ENCODE results near the gene SLC51B.

Gene SLC51B

DNA sequence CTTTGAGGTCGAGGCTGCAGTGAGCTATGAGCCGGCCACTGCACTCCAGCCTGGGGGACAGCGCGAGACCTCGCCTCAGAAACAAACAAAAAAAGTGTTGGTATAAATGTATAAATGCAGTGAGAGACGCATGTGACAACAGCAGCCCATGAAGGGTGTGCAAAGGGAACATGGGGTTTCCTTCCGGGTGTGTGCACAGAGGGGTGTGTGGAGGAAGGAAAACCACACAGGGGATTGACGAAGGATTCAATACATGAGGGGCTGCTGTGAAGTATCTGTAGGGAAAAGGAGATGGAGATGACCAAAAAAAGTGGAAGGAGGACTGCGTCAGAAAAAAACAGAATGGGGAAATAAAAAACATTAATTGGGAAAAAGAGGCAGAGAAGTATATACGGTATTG is 16.8 kb upstream of the SLC51B start:
- peaks cover 14 to 18% of the 10 kb centered on the region in 2 donors for H3K36me3 ChIP-seq (ENCODE audit: control insufficient read depth in 1 of 2, insufficient read depth in 2 of 2, low read length in 2 of 2)
- H3K4me3 ChIP-seq (ENCODE audit: low read depth in 1 of 2, low read length in 2 of 2) = peak overlapping the region; percentile 80 to 94
- H3K4me1 ChIP-seq (ENCODE audit: control insufficient read depth in 1 of 2, insufficient read depth in 2 of 2, low read length in 2 of 2) = peaks cover 3 to 11% of the 10 kb centered on the region in 2 donors
- no peak overlapping the region for H3K27ac ChIP-seq (ENCODE audit: low read length)
- H3K9me3 ChIP-seq (ENCODE audit: control insufficient read depth in 1 of 2, low read length in 2 of 2) = no peaks in the 10 kb centered on the region
- H3K27me3 ChIP-seq (ENCODE audit: low read depth, low read length) = no peaks in the 10 kb centered on the region

DNA sequence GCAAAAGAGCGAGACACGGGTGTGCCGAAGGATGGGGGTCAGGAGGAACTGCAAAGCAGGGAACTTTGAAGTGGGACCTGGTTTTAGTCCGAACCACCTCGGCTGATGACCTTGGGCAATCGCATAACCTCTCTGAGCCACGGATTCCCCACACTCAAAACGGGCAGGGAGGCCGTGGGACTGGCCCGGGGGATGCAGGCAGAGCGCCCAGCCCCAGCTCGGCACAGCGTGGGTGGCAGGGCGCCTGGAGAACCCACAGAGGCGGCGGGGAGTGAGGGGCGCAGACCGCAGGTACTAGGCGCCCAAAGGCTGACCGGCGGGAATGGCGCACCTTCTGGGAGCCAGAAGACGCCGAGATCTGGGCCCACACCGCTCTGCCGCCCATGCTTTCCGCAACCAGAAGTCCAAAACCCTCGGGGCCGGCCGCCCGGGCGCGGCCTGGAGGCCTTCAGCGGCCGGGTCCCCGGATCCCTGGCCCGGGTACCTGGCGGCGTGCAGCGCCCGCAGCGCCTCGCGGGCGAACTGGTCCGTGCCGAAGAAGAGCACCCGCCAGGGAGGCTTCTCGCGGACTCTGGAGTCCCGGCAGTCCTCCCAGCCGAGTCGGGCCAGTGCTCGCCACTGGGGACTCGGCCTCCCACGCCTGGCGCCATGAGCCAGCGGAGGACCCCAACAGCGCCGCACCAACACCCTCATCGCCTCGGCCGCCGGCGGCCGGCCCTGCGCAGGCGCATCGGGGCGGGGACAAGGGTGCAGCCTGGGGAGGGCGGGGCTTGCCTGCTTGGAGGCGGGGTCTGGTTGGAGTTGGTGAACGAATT is 16.1 kb upstream of the SLC51B start, which contains the start of gene MTFMT:
TSS of gene MTFMT (minus strand) at position 719 of the 815 bp plus-strand sequence. CDS start at position 693, 26 bp downstream.
- H3K9me3 ChIP-seq (ENCODE audit: control insufficient read depth in 1 of 2, low read length in 2 of 2) = no peaks in the 10 kb centered on the region
- peaks cover 3 to 11% of the 10 kb centered on the region in 2 donors for H3K4me1 ChIP-seq (ENCODE audit: control insufficient read depth in 1 of 2, insufficient read depth in 2 of 2, low read length in 2 of 2)
- peak within 1 kb of the TSS; percentile 80 to 94 for H3K4me3 ChIP-seq (ENCODE audit: low read depth in 1 of 2, low read length in 2 of 2)
- peak within 1 kb of the TSS; percentile 42 for H3K27ac ChIP-seq (ENCODE audit: low read length)
- H3K36me3 ChIP-seq (ENCODE audit: control insufficient read depth in 1 of 2, insufficient read depth in 2 of 2, low read length in 2 of 2) = peaks cover 11% of the 10 kb centered on the region in 2 donors
- no peaks in the 10 kb centered on the region for H3K27me3 ChIP-seq (ENCODE audit: low read depth, low read length)

DNA sequence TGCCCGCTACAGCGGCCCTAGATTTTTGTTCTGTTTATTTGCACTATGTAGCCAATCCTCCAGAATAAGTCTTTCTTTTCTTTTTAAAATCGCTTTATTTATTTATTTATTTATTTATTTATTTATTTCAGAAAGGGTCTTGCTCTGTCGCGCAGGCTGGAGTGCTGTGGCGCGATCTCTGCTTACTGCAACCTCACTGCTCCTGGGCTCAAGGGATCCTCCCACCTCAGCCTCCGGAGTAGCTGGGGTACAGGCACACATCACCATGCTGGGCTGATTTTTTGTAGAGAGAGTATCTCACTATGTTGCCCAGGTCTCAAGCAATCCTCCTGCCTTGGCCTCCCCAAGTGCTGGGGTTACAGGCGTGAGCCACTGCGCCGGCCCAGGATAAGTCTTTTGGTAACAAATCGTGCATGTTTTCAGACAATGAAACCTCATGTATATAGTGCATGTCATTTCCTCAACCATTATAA is 15.4 kb upstream of the SLC51B start:
- Histone ChIP-seq H3K4me3 (ENCODE audit: low read depth in 1 of 2, low read length in 2 of 2) (peak overlapping the region; percentile 80 to 94), H3K27me3 (ENCODE audit: low read depth, low read length) (no peaks in the 10 kb centered on the region), H3K4me1 (ENCODE audit: control insufficient read depth in 1 of 2, insufficient read depth in 2 of 2, low read length in 2 of 2) (peaks cover 3 to 11% of the 10 kb centered on the region in 2 donors), H3K9me3 (ENCODE audit: control insufficient read depth in 1 of 2, low read length in 2 of 2) (no peaks in the 10 kb centered on the region), H3K36me3 (ENCODE audit: control insufficient read depth in 1 of 2, insufficient read depth in 2 of 2, low read length in 2 of 2) (peaks cover 7 to 8% of the 10 kb centered on the region in 2 donors), H3K27ac (ENCODE audit: low read length) (no peak overlapping the region)

DNA sequence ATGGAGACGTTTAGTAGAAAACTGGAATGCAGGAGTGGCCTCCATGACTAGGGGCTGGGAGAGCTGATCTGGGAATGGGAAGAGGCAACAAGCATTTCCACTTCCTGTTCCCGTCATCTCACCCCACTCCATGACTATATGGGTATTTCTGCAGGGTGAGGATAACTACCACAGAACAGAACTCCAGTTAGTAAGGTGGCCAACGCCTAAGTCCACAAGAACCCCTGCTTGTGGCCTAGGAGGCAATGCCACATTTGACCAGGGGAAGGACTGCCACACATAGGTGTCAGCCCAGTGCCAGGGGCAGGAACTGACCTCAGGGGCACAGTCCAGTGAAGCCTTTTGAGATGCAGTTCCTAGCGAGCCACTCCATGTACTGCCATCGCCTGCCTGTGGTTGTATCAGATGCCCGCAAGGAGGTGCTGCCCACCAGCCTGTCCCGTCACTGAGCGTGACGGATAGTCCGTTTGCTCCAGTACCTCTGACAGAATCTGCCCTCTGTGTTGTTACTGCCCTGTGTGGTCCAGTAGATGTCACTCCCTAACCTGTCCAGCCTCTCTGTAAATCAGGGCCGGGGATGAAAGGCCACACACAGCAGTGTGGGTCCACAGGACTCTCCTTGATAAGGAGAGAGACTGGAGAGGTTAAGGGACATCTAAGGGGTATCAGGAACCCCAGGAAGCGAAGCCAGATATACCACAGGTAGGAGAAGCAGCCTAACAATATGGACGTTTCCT is 12.2 kb upstream of the SLC51B start:
- H3K27me3 ChIP-seq (ENCODE audit: low read depth, low read length) = no peaks in the 10 kb centered on the region
- no peak overlapping the region for H3K27ac ChIP-seq (ENCODE audit: low read length)

DNA sequence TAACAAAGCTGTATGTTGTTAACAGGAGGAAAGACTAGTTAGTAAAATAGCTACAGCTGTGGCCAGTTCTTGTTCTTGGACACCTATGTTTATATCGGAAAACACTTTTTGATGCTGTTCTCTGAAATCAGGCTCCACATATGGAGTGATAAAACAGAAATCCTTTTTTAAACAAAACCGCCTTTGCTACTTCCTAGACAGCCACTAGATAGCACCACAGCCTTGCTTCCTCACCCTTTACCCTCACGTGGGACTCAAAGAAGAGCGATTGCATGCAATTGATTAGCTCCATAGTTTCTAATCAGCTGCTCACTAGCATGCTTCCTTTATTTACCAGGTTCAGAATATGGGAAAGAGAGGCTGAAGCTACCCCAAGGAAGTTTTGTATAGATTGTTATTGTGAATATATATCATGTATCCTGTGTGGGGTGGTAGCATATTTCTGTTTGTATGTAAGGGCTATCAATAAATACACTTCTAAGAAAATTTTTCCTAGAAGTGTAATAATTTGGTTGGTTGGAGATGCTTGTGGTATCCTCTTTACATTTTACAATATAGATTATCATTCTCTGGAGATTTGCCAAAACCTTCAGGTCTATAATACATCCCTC is 11.4 kb upstream of the SLC51B start:
- H3K27me3 ChIP-seq (ENCODE audit: low read depth, low read length) = no peaks in the 10 kb centered on the region
- no peaks in the 10 kb centered on the region for H3K4me1 ChIP-seq (ENCODE audit: control insufficient read depth in 1 of 2, insufficient read depth in 2 of 2, low read length in 2 of 2)
- no peaks in the 10 kb centered on the region for H3K9me3 ChIP-seq (ENCODE audit: control insufficient read depth in 1 of 2, low read length in 2 of 2)
- no peak overlapping the region for H3K4me3 ChIP-seq (ENCODE audit: low read depth in 1 of 2, low read length in 2 of 2)
- no peak overlapping the region for H3K27ac ChIP-seq (ENCODE audit: low read length)
- no peaks in the 10 kb centered on the region for H3K36me3 ChIP-seq (ENCODE audit: control insufficient read depth in 1 of 2, insufficient read depth in 2 of 2, low read length in 2 of 2)

More for the DNA sequence above, 12.2 kb upstream of the SLC51B start:
- H3K36me3 ChIP-seq (ENCODE audit: control insufficient read depth in 1 of 2, insufficient read depth in 2 of 2, low read length in 2 of 2) = no peaks in the 10 kb centered on the region
- no peaks in the 10 kb centered on the region for H3K9me3 ChIP-seq (ENCODE audit: control insufficient read depth in 1 of 2, low read length in 2 of 2)
- peaks cover 0 to 5% of the 10 kb centered on the region in 2 donors for H3K4me1 ChIP-seq (ENCODE audit: control insufficient read depth in 1 of 2, insufficient read depth in 2 of 2, low read length in 2 of 2)
- H3K4me3 ChIP-seq (ENCODE audit: low read depth in 1 of 2, low read length in 2 of 2) = no peak overlapping the region

DNA sequence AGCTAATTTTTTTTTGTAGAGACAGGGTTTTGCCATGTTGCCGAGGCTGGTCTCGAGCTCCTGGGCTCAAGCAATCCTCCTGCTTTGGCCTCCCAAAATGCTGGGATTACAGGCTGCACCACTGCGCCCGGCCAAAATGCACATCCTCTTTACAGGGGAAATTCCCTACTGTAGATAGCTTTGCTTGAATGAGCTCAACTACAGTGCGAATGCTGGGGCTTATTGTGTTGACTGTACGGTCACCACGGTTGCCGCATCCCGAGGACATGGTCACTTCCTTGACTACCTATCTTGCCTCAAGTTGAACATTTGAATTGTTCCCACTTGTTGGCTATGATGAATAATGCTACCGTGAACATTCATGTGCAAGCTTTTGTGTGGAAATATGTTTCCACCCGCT is 10.5 kb upstream of the SLC51B start:
- no peaks in the 10 kb centered on the region for H3K9me3 ChIP-seq (ENCODE audit: control insufficient read depth in 1 of 2, low read length in 2 of 2)
- no peaks in the 10 kb centered on the region for H3K36me3 ChIP-seq (ENCODE audit: control insufficient read depth in 1 of 2, insufficient read depth in 2 of 2, low read length in 2 of 2)
- H3K27me3 ChIP-seq (ENCODE audit: low read depth, low read length) = no peaks in the 10 kb centered on the region
- H3K4me1 ChIP-seq (ENCODE audit: control insufficient read depth in 1 of 2, insufficient read depth in 2 of 2, low read length in 2 of 2) = no peaks in the 10 kb centered on the region
- no peak overlapping the region for H3K4me3 ChIP-seq (ENCODE audit: low read depth in 1 of 2, low read length in 2 of 2)
- no peak overlapping the region for H3K27ac ChIP-seq (ENCODE audit: low read length)

DNA sequence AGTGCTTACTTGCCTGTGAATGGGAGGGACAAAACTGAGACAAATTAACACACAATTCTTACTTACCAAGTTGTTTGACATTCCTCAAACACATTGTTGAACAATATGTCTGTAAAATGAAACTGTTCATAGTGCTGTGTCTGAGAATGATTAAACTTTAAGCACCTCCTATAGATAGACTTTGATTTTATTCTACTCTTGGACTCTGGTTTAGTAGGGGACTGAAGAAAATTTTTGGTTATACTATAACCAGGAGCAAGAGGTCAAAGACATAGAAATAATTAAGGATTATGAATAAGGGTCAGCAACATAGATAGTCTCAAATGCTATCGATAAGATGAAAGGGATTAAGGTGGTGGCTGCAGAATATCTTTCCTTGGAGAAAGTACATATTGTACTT is 7.9 kb upstream of the SLC51B start:
- Histone ChIP-seq H3K27me3 (ENCODE audit: low read depth, low read length) (no peaks in the 10 kb centered on the region), H3K36me3 (ENCODE audit: control insufficient read depth in 1 of 2, insufficient read depth in 2 of 2, low read length in 2 of 2) (no peaks in the 10 kb centered on the region), H3K4me1 (ENCODE audit: control insufficient read depth in 1 of 2, insufficient read depth in 2 of 2, low read length in 2 of 2) (no peaks in the 10 kb centered on the region), H3K4me3 (ENCODE audit: low read depth in 1 of 2, low read length in 2 of 2) (no peak overlapping the region), H3K9me3 (ENCODE audit: control insufficient read depth in 1 of 2, low read length in 2 of 2) (no peaks in the 10 kb centered on the region), H3K27ac (ENCODE audit: low read length) (no peak overlapping the region)

DNA sequence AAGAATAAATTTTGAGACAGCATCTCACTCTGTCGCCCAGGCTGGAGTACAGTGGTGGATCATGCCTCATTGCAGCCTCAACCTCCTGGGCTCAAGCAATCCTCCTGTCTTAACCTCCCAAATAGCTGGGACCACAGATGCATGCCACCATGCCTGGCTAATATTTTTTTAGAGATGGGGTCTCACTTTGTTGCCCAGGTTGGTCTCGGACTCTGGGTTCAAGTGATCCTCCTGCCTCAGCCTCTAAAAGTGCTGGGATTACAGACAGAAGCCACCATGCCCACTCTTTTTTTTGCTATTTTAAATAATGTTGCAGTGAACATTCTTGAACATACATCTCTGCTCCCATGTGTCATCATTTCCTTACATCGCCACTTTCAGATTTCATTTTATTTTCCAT is 6.8 kb upstream of the SLC51B start:
- no peaks in the 10 kb centered on the region for H3K36me3 ChIP-seq (ENCODE audit: control insufficient read depth in 1 of 2, insufficient read depth in 2 of 2, low read length in 2 of 2)
- peaks cover 0 to 4% of the 10 kb centered on the region in 2 donors for H3K4me1 ChIP-seq (ENCODE audit: control insufficient read depth in 1 of 2, insufficient read depth in 2 of 2, low read length in 2 of 2)
- no peaks in the 10 kb centered on the region for H3K9me3 ChIP-seq (ENCODE audit: control insufficient read depth in 1 of 2, low read length in 2 of 2)
- H3K27me3 ChIP-seq (ENCODE audit: low read depth, low read length) = no peaks in the 10 kb centered on the region
- no peak overlapping the region for H3K4me3 ChIP-seq (ENCODE audit: low read depth in 1 of 2, low read length in 2 of 2)
- H3K27ac ChIP-seq (ENCODE audit: low read length) = no peak overlapping the region

DNA sequence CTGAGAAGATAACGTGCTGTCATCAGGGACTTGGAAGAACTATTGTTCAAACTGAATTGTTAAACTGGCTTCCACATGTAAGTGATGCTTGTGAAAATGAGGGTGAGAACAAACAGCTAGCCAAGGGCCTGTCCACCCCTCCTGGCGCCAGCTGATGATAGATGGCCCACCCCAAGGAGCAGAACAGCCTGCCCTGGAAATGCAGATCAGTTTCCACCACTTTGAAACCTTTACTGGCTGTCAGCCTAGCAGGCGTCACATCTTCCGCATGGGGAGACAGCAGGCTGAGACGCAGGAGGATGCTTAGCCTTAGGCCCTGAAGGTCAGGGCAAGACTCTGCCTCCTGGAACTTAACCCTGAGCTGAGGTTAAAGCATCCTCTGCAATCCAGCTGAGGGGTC is 6.4 kb upstream of the SLC51B start:
- peaks cover 0 to 5% of the 10 kb centered on the region in 2 donors for H3K4me1 ChIP-seq (ENCODE audit: control insufficient read depth in 1 of 2, insufficient read depth in 2 of 2, low read length in 2 of 2)
- H3K9me3 ChIP-seq (ENCODE audit: control insufficient read depth in 1 of 2, low read length in 2 of 2) = no peaks in the 10 kb centered on the region
- no peak overlapping the region for H3K27ac ChIP-seq (ENCODE audit: low read length)

DNA sequence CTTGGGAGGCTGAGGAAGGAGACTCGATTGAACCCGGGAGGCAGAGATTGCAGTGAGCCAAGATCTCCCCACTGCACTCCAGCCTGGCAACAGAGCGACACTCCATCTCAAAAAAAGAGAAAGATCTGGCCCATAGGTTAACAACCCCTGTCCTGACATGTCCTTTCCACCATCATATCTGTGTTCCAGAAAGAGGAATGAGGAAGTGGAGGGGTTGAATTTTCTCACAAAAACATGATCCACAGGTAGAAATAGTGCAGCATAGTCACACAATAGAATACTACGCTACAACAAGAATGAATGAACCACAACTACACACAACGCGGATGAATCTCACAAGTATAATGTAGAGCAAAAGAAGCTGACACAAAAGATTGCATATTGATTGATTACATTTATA is 4.7 kb upstream of the SLC51B start:
- no peak overlapping the region for H3K27ac ChIP-seq (ENCODE audit: low read length)
- H3K4me1 ChIP-seq (ENCODE audit: control insufficient read depth in 1 of 2, insufficient read depth in 2 of 2, low read length in 2 of 2) = peaks cover 0 to 5% of the 10 kb centered on the region in 2 donors
- no peaks in the 10 kb centered on the region for H3K36me3 ChIP-seq (ENCODE audit: control insufficient read depth in 1 of 2, insufficient read depth in 2 of 2, low read length in 2 of 2)

More for the DNA sequence above, 6.4 kb upstream of the SLC51B start:
- H3K4me3 ChIP-seq (ENCODE audit: low read depth in 1 of 2, low read length in 2 of 2) = no peak overlapping the region
- no peaks in the 10 kb centered on the region for H3K27me3 ChIP-seq (ENCODE audit: low read depth, low read length)
- no peaks in the 10 kb centered on the region for H3K36me3 ChIP-seq (ENCODE audit: control insufficient read depth in 1 of 2, insufficient read depth in 2 of 2, low read length in 2 of 2)

DNA sequence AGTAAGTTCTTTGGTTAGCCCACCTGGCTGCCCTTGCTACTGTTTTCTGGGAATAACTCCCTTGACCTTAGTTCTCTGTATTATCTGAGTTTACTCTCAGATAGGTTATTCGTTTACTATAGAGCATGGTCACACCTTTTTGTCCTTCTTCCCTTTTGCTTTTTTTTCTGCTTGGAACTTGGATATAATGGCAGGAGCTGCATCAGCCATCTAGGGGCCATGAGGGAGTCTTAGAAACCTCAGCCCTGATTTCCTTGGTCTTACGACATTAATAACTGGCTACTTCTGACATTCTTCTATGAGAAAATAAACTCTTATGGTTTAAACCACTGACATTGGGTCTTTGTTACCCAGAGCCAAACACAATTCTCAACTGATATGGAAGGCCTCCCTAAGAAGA is 3.4 kb upstream of the SLC51B start:
- no peaks in the 10 kb centered on the region for H3K9me3 ChIP-seq (ENCODE audit: control insufficient read depth in 1 of 2, low read length in 2 of 2)
- H3K4me1 ChIP-seq (ENCODE audit: control insufficient read depth in 1 of 2, insufficient read depth in 2 of 2, low read length in 2 of 2) = peaks cover 0 to 5% of the 10 kb centered on the region in 2 donors
- H3K36me3 ChIP-seq (ENCODE audit: control insufficient read depth in 1 of 2, insufficient read depth in 2 of 2, low read length in 2 of 2) = no peaks in the 10 kb centered on the region
- H3K27ac ChIP-seq (ENCODE audit: low read length) = no peak overlapping the region
- H3K27me3 ChIP-seq (ENCODE audit: low read depth, low read length) = no peaks in the 10 kb centered on the region
- H3K4me3 ChIP-seq (ENCODE audit: low read depth in 1 of 2, low read length in 2 of 2) = no peak overlapping the region

More for the DNA sequence above, 4.7 kb upstream of the SLC51B start:
- H3K9me3 ChIP-seq (ENCODE audit: control insufficient read depth in 1 of 2, low read length in 2 of 2) = no peaks in the 10 kb centered on the region
- H3K4me3 ChIP-seq (ENCODE audit: low read depth in 1 of 2, low read length in 2 of 2) = no peak overlapping the region
- no peaks in the 10 kb centered on the region for H3K27me3 ChIP-seq (ENCODE audit: low read depth, low read length)
